ENCODE data around the gene C3orf18. TPM values are rescaled to one million over a fixed set of nuclear protein-coding genes. Genes with fewer than 3 reads are reported as not detected.

The C3orf18 gene
- polyA plus RNA-seq, 1 donor (not counting 4 experiments of a cell fraction or from before 2014, with no cell fraction given), result 1.4 TPM

DNA sequence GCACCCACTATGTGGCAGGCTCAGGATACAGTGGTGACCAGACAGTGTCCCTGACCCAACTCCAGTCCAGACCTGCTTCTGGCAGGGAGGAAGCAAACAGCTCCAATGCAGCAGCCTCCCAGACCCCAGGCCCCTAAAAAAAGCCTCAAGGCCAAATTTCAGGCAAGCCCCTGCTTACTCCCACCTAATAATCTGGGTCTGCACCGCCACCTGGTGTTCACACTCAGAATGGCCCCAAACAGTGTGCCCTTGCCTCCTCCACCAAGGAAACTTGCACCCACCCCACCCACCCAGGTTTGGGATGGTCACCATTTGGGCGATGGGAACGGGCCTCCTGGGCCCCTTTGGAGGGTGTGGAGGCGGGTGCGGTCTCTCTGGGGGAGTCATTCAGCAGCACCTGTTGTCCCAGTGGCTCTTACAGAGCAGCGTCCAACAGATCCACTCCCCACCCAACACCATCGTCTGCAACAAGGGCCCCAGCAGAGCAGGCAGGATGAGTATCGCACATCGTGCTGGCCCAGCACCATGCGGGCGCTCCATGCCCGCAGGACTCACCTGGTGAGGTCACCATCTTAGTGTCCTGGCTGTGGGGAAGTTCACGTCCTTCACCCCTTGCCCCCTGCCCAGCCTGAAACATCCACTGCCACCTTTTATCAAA, 17.3 kb downstream of the C3orf18 start:
- H3K4me1 ChIP-seq (ENCODE audit: control insufficient read depth, extremely low read depth, insufficient read depth, low read length), result peaks cover 8% of the 10 kb centered on the region
- DNase-seq (ENCODE audit: low read depth, low spot score) (no peak), FAIRE-seq (no peak)
- no peak overlapping the region for H3K27ac ChIP-seq (ENCODE audit: control insufficient read depth, insufficient read depth, low read length)
- H3K9me1 ChIP-seq (ENCODE audit: control insufficient read depth, extremely low read depth, insufficient read depth, low read length), result no peaks in the 10 kb centered on the region
- peaks cover 28% of the 10 kb centered on the region for H3K27me3 ChIP-seq (ENCODE audit: control insufficient read depth, extremely low read depth, insufficient read depth, low read length)
- no peaks in the 10 kb centered on the region for H3K36me3 ChIP-seq (ENCODE audit: control insufficient read depth in 2 of 2, extremely low read depth in 1 of 2, insufficient read depth in 2 of 2, low read length in 2 of 2)
- no peak overlapping the region for H3K4me3 ChIP-seq (ENCODE audit: control insufficient read depth in 2 of 3, extremely low read depth in 1 of 3, insufficient read depth in 2 of 3, low read depth in 1 of 3, low read length in 3 of 3)
- H4K20me1 ChIP-seq (ENCODE audit: control insufficient read depth, extremely low read depth, insufficient read depth, low read length), result no peaks in the 10 kb centered on the region
- H3K9me3 ChIP-seq (ENCODE audit: control insufficient read depth, low read depth, low read length), result no peaks in the 10 kb centered on the region
- no peak for TF ChIP-seq EZH2 (IDR thresholded peaks at IDR 0.05; ENCODE audit: low read length)
- TF ChIP-seq, protein P1, sequence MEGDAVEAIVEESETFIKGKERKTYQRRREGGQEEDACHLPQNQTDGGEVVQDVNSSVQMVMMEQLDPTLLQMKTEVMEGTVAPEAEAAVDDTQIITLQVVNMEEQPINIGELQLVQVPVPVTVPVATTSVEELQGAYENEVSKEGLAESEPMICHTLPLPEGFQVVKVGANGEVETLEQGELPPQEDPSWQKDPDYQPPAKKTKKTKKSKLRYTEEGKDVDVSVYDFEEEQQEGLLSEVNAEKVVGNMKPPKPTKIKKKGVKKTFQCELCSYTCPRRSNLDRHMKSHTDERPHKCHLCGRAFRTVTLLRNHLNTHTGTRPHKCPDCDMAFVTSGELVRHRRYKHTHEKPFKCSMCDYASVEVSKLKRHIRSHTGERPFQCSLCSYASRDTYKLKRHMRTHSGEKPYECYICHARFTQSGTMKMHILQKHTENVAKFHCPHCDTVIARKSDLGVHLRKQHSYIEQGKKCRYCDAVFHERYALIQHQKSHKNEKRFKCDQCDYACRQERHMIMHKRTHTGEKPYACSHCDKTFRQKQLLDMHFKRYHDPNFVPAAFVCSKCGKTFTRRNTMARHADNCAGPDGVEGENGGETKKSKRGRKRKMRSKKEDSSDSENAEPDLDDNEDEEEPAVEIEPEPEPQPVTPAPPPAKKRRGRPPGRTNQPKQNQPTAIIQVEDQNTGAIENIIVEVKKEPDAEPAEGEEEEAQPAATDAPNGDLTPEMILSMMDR (optimal IDR thresholded peaks at IDR 0.05 in 1 of 3, IDR thresholded peaks at IDR 0.05 in 1 of 3, conservative IDR thresholded peaks at IDR 0.05 in 1 of 3; ENCODE audit: extremely low read depth in 1 of 3, insufficient read depth in 2 of 3, low read length in 3 of 3), result peak in 2 of 3 experiments; percentile 67 to 85
- H3K79me2 ChIP-seq (ENCODE audit: control insufficient read depth, insufficient read depth, low read length), result no peaks in the 10 kb centered on the region
- H2AFZ ChIP-seq (ENCODE audit: control insufficient read depth, low read length), result no peak overlapping the region
- H3K9ac ChIP-seq (ENCODE audit: control insufficient read depth, extremely low read depth, insufficient read depth, low read length), result no peak overlapping the region
- dilution Hi-C loops (cut with MboI; ENCODE audit: extremely low pct_ligation_motif_present, low sequenced_read_pairs), result no loop called here
- no peak overlapping the region for H3K4me2 ChIP-seq (ENCODE audit: control insufficient read depth, extremely low read depth, insufficient read depth, low read depth, low read length)

DNA sequence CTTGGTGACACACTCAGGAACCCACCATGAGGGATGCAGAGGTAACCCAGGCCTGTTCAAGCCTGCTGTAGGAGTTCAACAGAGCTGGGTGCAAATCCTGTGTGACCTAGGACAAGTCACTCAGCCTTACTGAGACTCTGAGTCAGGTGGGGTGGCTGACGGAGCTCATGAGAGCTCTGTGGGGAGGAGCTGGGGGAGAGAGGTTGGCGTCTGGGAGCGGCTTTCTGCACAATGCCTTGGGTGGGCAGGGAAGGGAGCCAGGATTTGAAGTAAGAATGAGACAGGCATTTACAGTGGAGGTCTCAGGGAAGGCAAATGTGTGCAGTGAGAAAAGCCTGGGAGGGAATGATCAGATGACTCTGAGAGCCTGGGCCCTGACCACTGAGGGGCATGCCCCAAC, 18.3 kb downstream of the C3orf18 start:
- Histone ChIP-seq H3K9me1 (ENCODE audit: control insufficient read depth, extremely low read depth, insufficient read depth, low read length) (no peaks in the 10 kb centered on the region), H2AFZ (ENCODE audit: control insufficient read depth, low read length) (no peak overlapping the region), H3K4me3 (ENCODE audit: control insufficient read depth in 2 of 3, extremely low read depth in 1 of 3, insufficient read depth in 2 of 3, low read depth in 1 of 3, low read length in 3 of 3) (no peak overlapping the region), H4K20me1 (ENCODE audit: control insufficient read depth, extremely low read depth, insufficient read depth, low read length) (no peaks in the 10 kb centered on the region), H3K4me2 (ENCODE audit: control insufficient read depth, extremely low read depth, insufficient read depth, low read depth, low read length) (no peak overlapping the region), H3K27me3 (ENCODE audit: control insufficient read depth, extremely low read depth, insufficient read depth, low read length) (peaks cover 19% of the 10 kb centered on the region), H3K9ac (ENCODE audit: control insufficient read depth, extremely low read depth, insufficient read depth, low read length) (no peak overlapping the region), H3K79me2 (ENCODE audit: control insufficient read depth, insufficient read depth, low read length) (no peaks in the 10 kb centered on the region), H3K9me3 (ENCODE audit: control insufficient read depth, low read depth, low read length) (no peaks in the 10 kb centered on the region), H3K36me3 (ENCODE audit: control insufficient read depth in 2 of 2, extremely low read depth in 1 of 2, insufficient read depth in 2 of 2, low read length in 2 of 2) (no peaks in the 10 kb centered on the region), H3K4me1 (ENCODE audit: control insufficient read depth, extremely low read depth, insufficient read depth, low read length) (peaks cover 8% of the 10 kb centered on the region), H3K27ac (ENCODE audit: control insufficient read depth, insufficient read depth, low read length) (no peak overlapping the region)
- no peak for TF ChIP-seq EZH2 (IDR thresholded peaks at IDR 0.05; ENCODE audit: low read length)
- TF ChIP-seq, protein P1 (optimal IDR thresholded peaks at IDR 0.05 in 1 of 3, IDR thresholded peaks at IDR 0.05 in 1 of 3, conservative IDR thresholded peaks at IDR 0.05 in 1 of 3; ENCODE audit: extremely low read depth in 1 of 3, insufficient read depth in 2 of 3, low read length in 3 of 3), result no peak
- FAIRE-seq (no peak), DNase-seq (ENCODE audit: low read depth, low spot score) (no peak)
- dilution Hi-C loops (cut with MboI; ENCODE audit: extremely low pct_ligation_motif_present, low sequenced_read_pairs), result no loop called here

Measured in keratinocyte (primary cell).